GM23338 (cell line): ENCODE data around the gene PTPA. TPM values are rescaled to one million over a fixed set of nuclear protein-coding genes. Genes with fewer than 3 reads are reported as not detected.

Source experiments
- ATAC-seq: fragments of 200-7000 bp; cut with Tn5 transposase; 3 replicates; pipeline ENCODE4 v1.9.1; 2020
- DNase-seq: peaks from one replicate; pipeline ENCODE4 v3.0.0-alpha.2; 2015; ENCODE audit warnings: low spot score
- H2AFZ ChIP-seq: fragments of 200-600 bp; sonication (generic); 2 replicates; pipeline ENCODE4 v1.8.0; 2016; ENCODE audit warnings: antibody characterized with exemption, mild to moderate bottlenecking, moderate library complexity
- H3F3A ChIP-seq: fragments of 200-600 bp; sonication (generic); replicated peaks from 2 replicates; pipeline ENCODE4 v1.8.0; 2017; ENCODE audit warnings: antibody characterized with exemption, mixed run types, low read depth
- H3K27ac ChIP-seq: fragments of 200-600 bp; sonication (generic); 2 replicates; pipeline ENCODE4 v1.6.1; 2016; ENCODE audit warnings: low read depth
- H3K27me3 ChIP-seq: fragments of 200-600 bp; sonication (generic); 2 replicates; pipeline ENCODE4 v1.8.0; 2016; ENCODE audit warnings: mild to moderate bottlenecking, mixed run types, moderate library complexity; ENCODE audit not compliant: insufficient read depth
- H3K36me3 ChIP-seq: fragments of 200-600 bp; sonication (generic); 2 replicates; pipeline ENCODE4 v1.8.0; 2016; ENCODE audit warnings: mild to moderate bottlenecking; ENCODE audit not compliant: insufficient read depth
- H3K4me1 ChIP-seq: fragments of 200-600 bp; sonication (generic); 2 replicates; pipeline ENCODE4 v1.8.0; 2016; ENCODE audit warnings: mild to moderate bottlenecking, moderate library complexity; ENCODE audit not compliant: insufficient read depth
- H3K4me2 ChIP-seq: fragments of 200-600 bp; sonication (generic); 2 replicates; pipeline ENCODE4 v1.7.1; 2017; ENCODE audit warnings: mixed run types
- H3K4me3 ChIP-seq: fragments of 200-600 bp; sonication (generic); 2 replicates; pipeline ENCODE4 v1.6.1; 2016; ENCODE audit warnings: mixed run types
- H3K79me2 ChIP-seq: fragments of 200-600 bp; sonication (generic); replicated peaks from 2 replicates; pipeline ENCODE4 v1.8.0; 2017; ENCODE audit warnings: mild to moderate bottlenecking; ENCODE audit not compliant: insufficient read depth
- H3K9me2 ChIP-seq: fragments of 200-600 bp; sonication (generic); 2 replicates; pipeline ENCODE4 v1.8.0; 2017; ENCODE audit not compliant: insufficient read depth
- H4K20me1 ChIP-seq: fragments of 200-600 bp; sonication (generic); replicated peaks from 2 replicates; pipeline ENCODE4 v1.8.0; 2017; ENCODE audit warnings: mild to moderate bottlenecking; ENCODE audit not compliant: insufficient read depth
- H3K27ac Mint-ChIP-seq: 2 replicates; pipeline ENCODE4 v1.8.0; 2020; ENCODE audit warnings: inconsistent platforms, mild to moderate bottlenecking, moderate library complexity, mixed read lengths
- H3K27me3 Mint-ChIP-seq: 3 replicates; pipeline ENCODE4 v1.8.0; 2022; ENCODE audit warnings: low read depth, mild to moderate bottlenecking, moderate library complexity, mixed read lengths, inconsistent platforms; ENCODE audit not compliant: insufficient read depth, poor library complexity
- H3K36me3 Mint-ChIP-seq: 3 replicates; pipeline ENCODE4 v1.8.0; 2021; ENCODE audit warnings: low read depth, mild to moderate bottlenecking, inconsistent platforms, moderate library complexity, mixed read lengths
- H3K4me1 Mint-ChIP-seq: 3 replicates; pipeline ENCODE4 v1.8.0; 2020; ENCODE audit warnings: mild to moderate bottlenecking, inconsistent platforms, mixed read lengths
- H3K4me3 Mint-ChIP-seq: 3 replicates; pipeline ENCODE4 v1.8.0; 2021; ENCODE audit warnings: moderate library complexity, mild to moderate bottlenecking, inconsistent platforms, mixed read lengths
- H3K9me3 Mint-ChIP-seq: 3 replicates; pipeline ENCODE4 v1.8.0; 2020; ENCODE audit warnings: moderate library complexity, mild to moderate bottlenecking, inconsistent platforms, mixed read lengths
- CREB1 ChIP-seq: fragments of 250-450 bp; sonication (Bioruptor Pico); IDR thresholded peaks from 2 replicates; pipeline ENCODE4 v1.5.0; 2020; ENCODE audit warnings: low read depth, mild to moderate bottlenecking, moderate library complexity
- CTCF ChIP-seq, 2 experiments: fragments of 200-600 bp in 1 of 2; sonication (generic) in 1 of 2; conservative IDR thresholded peaks; 2 replicates each; pipeline versions ENCODE4 v1.5.1 to v1.6.1; 2016 to 2017; ENCODE audit warnings: antibody characterized with exemption in 2 of 2, low read depth in 2 of 2, mild to moderate bottlenecking in 2 of 2, moderate library complexity in 1 of 2
- ETS1 ChIP-seq: IDR thresholded peaks from 2 replicates; pipeline ENCODE4 v1.6.1; 2016; ENCODE audit warnings: antibody characterized with exemption
- EZH2 ChIP-seq: fragments of 200-600 bp; sonication (generic); IDR thresholded peaks from one replicate; pipeline ENCODE4 v1.8.0; 2017; ENCODE audit warnings: antibody characterized with exemption, mild to moderate bottlenecking, low read depth; ENCODE audit not compliant: unreplicated experiment
- EZH2phosphoT487 ChIP-seq: fragments of 200-600 bp; sonication (generic); IDR thresholded peaks from one replicate; pipeline ENCODE4 v1.8.1; 2018; ENCODE audit warnings: antibody characterized with exemption; ENCODE audit not compliant: unreplicated experiment
- JUNB ChIP-seq: IDR thresholded peaks from one replicate; pipeline ENCODE4 v1.6.1; 2016; ENCODE audit warnings: antibody characterized with exemption; ENCODE audit not compliant: unreplicated experiment
- NANOG ChIP-seq: IDR thresholded peaks from 2 replicates; pipeline ENCODE4 v1.6.1; 2016; ENCODE audit warnings: antibody characterized with exemption, borderline replicate concordance
- POLR2AphosphoS5 ChIP-seq: IDR thresholded peaks from 2 replicates; pipeline ENCODE4 v1.6.1; 2016; ENCODE audit warnings: antibody characterized with exemption, low read depth
- REST ChIP-seq: IDR thresholded peaks from one replicate; pipeline ENCODE4 v1.6.1; 2018; ENCODE audit warnings: antibody characterized with exemption; ENCODE audit not compliant: unreplicated experiment
- STAT1 ChIP-seq: IDR thresholded peaks from one replicate; pipeline ENCODE4 v1.6.1; 2016; ENCODE audit warnings: antibody characterized with exemption; ENCODE audit not compliant: unreplicated experiment
- ZNF114 ChIP-seq: fragments of 250-450 bp; sonication (Bioruptor Pico); IDR thresholded peaks from 2 replicates; pipeline ENCODE4 v1.5.0; 2020; ENCODE audit warnings: mild to moderate bottlenecking, moderate library complexity
- ZNF331 ChIP-seq: fragments of 250-450 bp; sonication (Bioruptor Pico); IDR thresholded peaks from 2 replicates; pipeline ENCODE4 v1.5.0; 2020; ENCODE audit warnings: low read depth, mild to moderate bottlenecking, moderate library complexity
- ZNF462 ChIP-seq: fragments of 250-450 bp; sonication (Bioruptor Pico); IDR thresholded peaks from 2 replicates; pipeline ENCODE4 v1.5.0; 2020; ENCODE audit warnings: mild to moderate bottlenecking, moderate library complexity
- polyA plus RNA-seq: library from polyadenylated mRNA; unstranded; fragments of >200 nt; fragmentation: Nextera tagmentation; extraction: Ambion mirVana; gene quantifications from 2 replicates; pipeline ENCODE4 v1.2.1, GENCODE V29; 2016
- total RNA-seq: library from RNA; depleted of rRNA; stranded (reverse); fragments of >200 nt; shearing (Covaris generic); gene quantifications from 2 replicates; pipeline ENCODE4 v1.2.3, GENCODE V29; 2014

Gene PTPA
- total and polyA plus RNA-seq, 2 experiments from 2014 or later = 53.9 to 122 TPM

GRCh38 chr9:129137292-129138143 is 26.3 kb downstream of the PTPA start:
- Histone ChIP-seq H3K79me2 (peaks cover 8% of the 10 kb centered on the region), H3K27ac (0 out of 2 replicates have a peak overlapping the region, but pooled peaks have one; percentile 55), H4K20me1 (no peaks in the 10 kb centered on the region), H3K4me2 (no peak overlapping the region), H2AFZ (no peak overlapping the region), H3K27me3 (no peaks in the 10 kb centered on the region), H3K9me2 (no peaks in the 10 kb centered on the region), H3F3A (peaks cover 6% of the 10 kb centered on the region), H3K4me3 (no peak overlapping the region), H3K4me1 (peaks cover 25% of the 10 kb centered on the region), H3K36me3 (peaks cover 4% of the 10 kb centered on the region; the same call in 1 of the 2 replicates)
- Mint-ChIP-seq H3K27me3 (peaks cover 28% of the 10 kb centered on the region), H3K9me3 (no peaks in the 10 kb centered on the region), H3K4me3 (no peak overlapping the region), H3K27ac (peak overlapping the region; percentile 80), H3K4me1 (peaks cover 40% of the 10 kb centered on the region), H3K36me3 (peaks cover 36% of the 10 kb centered on the region)
- TF ChIP-seq POLR2AphosphoS5 (no peak), CREB1 (no peak), ZNF114 (no peak), EZH2phosphoT487 (no peak), REST (no peak), NANOG (no peak), ZNF462 (no peak), ZNF331 (CRISPR knock-in tag) (no peak), ETS1 (no peak), JUNB (no peak), EZH2 (no peak), CTCF (conservative IDR thresholded peaks at IDR 0.05; ENCODE audit: low read depth in 2 of 2) (no peak), STAT1 (no peak)
- no peak for ATAC-seq
- no peak for DNase-seq
